ENCODE measurements around the gene ATAD3B.
"Not testable (repeated sequence)": the region's sequence is repeated elsewhere in the genome, so short reads cannot be mapped to it uniquely, and the experiment has no call there.

The ATAD3B gene

GRCh38 chr1:1521331-1521730, 49.8 kb downstream of the ATAD3B start:
- H3K4me3 ChIP-seq (ENCODE audit: control insufficient read depth, low read depth, low read length), result no peak overlapping the region
- no peak for TF ChIP-seq CTCF (conservative IDR thresholded peaks at IDR 0.05; ENCODE audit: control insufficient read depth, insufficient read depth, low read depth, low read length)
- DNase-seq (ENCODE audit: low read depth), result no peak

- not testable (repeated sequence) for H3K4me3 ChIP-seq (ENCODE audit: control insufficient read depth, low read depth, low read length); DNase-seq (ENCODE audit: low read depth)
These were observed 51.0 kb downstream of the ATAD3B start for GRCh38 chr1:1522536-1522935.

GRCh38 chr1:1523226-1523625, 51.7 kb downstream of the ATAD3B start:
- not testable (repeated sequence) for DNase-seq (ENCODE audit: low read depth); H3K4me3 ChIP-seq (ENCODE audit: control insufficient read depth, low read depth, low read length)

- H3K4me3 ChIP-seq (ENCODE audit: control insufficient read depth, low read depth, low read length); DNase-seq (ENCODE audit: low read depth): not testable (repeated sequence)
These were observed 52.1 kb downstream of the ATAD3B start for GRCh38 chr1:1523651-1524050.

GRCh38 chr1:1524750-1525383, 53.3 kb downstream of the ATAD3B start:
- not testable (repeated sequence) for DNase-seq (ENCODE audit: low read depth); H3K4me3 ChIP-seq (ENCODE audit: control insufficient read depth, low read depth, low read length)

- not testable (repeated sequence) for H3K4me3 ChIP-seq (ENCODE audit: control insufficient read depth, low read depth, low read length); DNase-seq (ENCODE audit: low read depth)
These were observed 54.9 kb downstream of the ATAD3B start for GRCh38 chr1:1526476-1526875.

- TF ChIP-seq CTCF (conservative IDR thresholded peaks at IDR 0.05; ENCODE audit: control insufficient read depth, insufficient read depth, low read depth, low read length), result no peak
- H3K4me3 ChIP-seq (ENCODE audit: control insufficient read depth, low read depth, low read length), result no peak overlapping the region
- no peak for DNase-seq (ENCODE audit: low read depth)
These were observed 55.7 kb downstream of the ATAD3B start for GRCh38 chr1:1527092-1527816.

GRCh38 chr1:1528301-1529267, 57.0 kb downstream of the ATAD3B start:
- no peak overlapping the region for H3K4me3 ChIP-seq (ENCODE audit: control insufficient read depth, low read depth, low read length)
- TF ChIP-seq CTCF (conservative IDR thresholded peaks at IDR 0.05; ENCODE audit: control insufficient read depth, insufficient read depth, low read depth, low read length), result no peak
- no peak for DNase-seq (ENCODE audit: low read depth)

GRCh38 chr1:1529321-1529720, 57.8 kb downstream of the ATAD3B start:
- H3K4me3 ChIP-seq (ENCODE audit: control insufficient read depth, low read depth, low read length), result no peak overlapping the region
- no peak for DNase-seq (ENCODE audit: low read depth)
- TF ChIP-seq CTCF (conservative IDR thresholded peaks at IDR 0.05; ENCODE audit: control insufficient read depth, insufficient read depth, low read depth, low read length), result no peak
